A673 (cell line): Measurements from ENCODE around the gene POLN. TPM values are rescaled to one million over a fixed set of nuclear protein-coding genes. Genes with fewer than 3 reads are reported as not detected.

Experiments
- BruUV-seq: library from RNA; stranded (reverse); fragments of 400-500 nt; replicated peaks from 2 replicates; lab custom pipeline; 2021; lab: Mats Ljungman, UMichigan
- CTCF ChIA-PET: fragments of 300-600 bp; sonication (Branson Sonifier 250); formaldehyde crosslinking; loops from one replicate; lab custom pipeline; 2022; ENCODE audit warnings: antibody characterized with exemption; lab: Charles Lee
- POLR2A ChIA-PET: fragments of 300-600 bp; sonication (Branson Sonifier 250); formaldehyde crosslinking; loops from one replicate; lab custom pipeline; 2022; ENCODE audit warnings: antibody characterized with exemption; ENCODE audit not compliant: low non-redundant PET; lab: Charles Lee
- DNase-seq: peaks from one replicate; pipeline ENCODE4 v3.0.0-alpha.2; 2015; ENCODE audit warnings: low spot score
- H3K27ac ChIP-seq: fragments of 200-600 bp; sonication (generic); 2 replicates; pipeline ENCODE4 v1.5.1; 2016; ENCODE audit warnings: mixed run types, low read depth, mild to moderate bottlenecking, mixed read lengths, antibody characterized with exemption, low read length; ENCODE audit not compliant: poor library complexity, severe bottlenecking
- H3K27me3 ChIP-seq: fragments of 200-600 bp; sonication (generic); replicated peaks from 2 replicates; pipeline ENCODE4 v1.6.1; 2017; ENCODE audit warnings: mixed run types, low read depth, mild to moderate bottlenecking, mixed read lengths, antibody characterized with exemption, low read length; ENCODE audit not compliant: insufficient read depth, poor library complexity
- H3K36me3 ChIP-seq: fragments of 200-600 bp; sonication (generic); 2 replicates; pipeline ENCODE4 v1.6.1; 2016; ENCODE audit warnings: mixed run types, mild to moderate bottlenecking, mixed read lengths, antibody characterized with exemption, low read length; ENCODE audit not compliant: insufficient read depth, poor library complexity, severe bottlenecking
- H3K4me1 ChIP-seq: fragments of 200-600 bp; sonication (generic); 2 replicates; pipeline ENCODE4 v1.6.1; 2017; ENCODE audit warnings: mixed run types, mild to moderate bottlenecking, mixed read lengths, antibody characterized with exemption, low read length; ENCODE audit not compliant: insufficient read depth, poor library complexity, severe bottlenecking
- H3K4me3 ChIP-seq: fragments of 200-600 bp; sonication (generic); 2 replicates; pipeline ENCODE4 v1.5.1; 2016; ENCODE audit warnings: low read depth, mixed run types, mild to moderate bottlenecking, mixed read lengths, low read length; ENCODE audit not compliant: poor library complexity, severe bottlenecking
- H3K9me3 ChIP-seq: fragments of 200-600 bp; sonication (generic); 2 replicates; pipeline ENCODE4 v1.6.1; 2016; ENCODE audit warnings: mixed run types, low read depth, mild to moderate bottlenecking, mixed read lengths, antibody characterized with exemption, low read length; ENCODE audit not compliant: poor library complexity, severe bottlenecking
- CTCF ChIP-seq: fragments of 300-800, 200-600 bp; sonication (generic); conservative IDR thresholded peaks from 2 replicates; pipeline ENCODE4 v1.5.1; 2017; ENCODE audit warnings: low read depth, mild to moderate bottlenecking, antibody characterized with exemption, low read length, moderate library complexity, mixed read lengths
- EZH2 ChIP-seq: fragments of 200-600 bp; sonication (generic); IDR thresholded peaks from 2 replicates; pipeline ENCODE4 v1.6.1; 2017; ENCODE audit warnings: borderline replicate concordance, low read depth, mild to moderate bottlenecking, mixed read lengths, antibody characterized with exemption, low read length; ENCODE audit not compliant: poor library complexity, severe bottlenecking
- intact Hi-C: fragments of 100-400 bp; cut with micrococcal nuclease; formaldehyde crosslinking; loops from one replicate; pipeline ENCODE4 v1.10.0; 2022; ENCODE audit not compliant: unreplicated experiment
- total RNA-seq: library from RNA; stranded (reverse); gene quantifications from 2 replicates; pipeline ENCODE4 v1.2.3, GENCODE V29; 2021

Gene POLN
- total RNA-seq, 1 experiment from 2014 or later, result 4.0 TPM

- no TSS peak for BruUV-seq
- ChIA-PET CTCF (no interaction called here), POLR2A (no interaction called here)
- Histone ChIP-seq H3K36me3 (no peaks in the 10 kb centered on the region), H3K4me3 (no peak overlapping the region), H3K27me3 (no peaks in the 10 kb centered on the region), H3K4me1 (no peaks in the 10 kb centered on the region), H3K9me3 (peaks cover 6% of the 10 kb centered on the region), H3K27ac (no peak overlapping the region)
- intact Hi-C loops, result no loop called here
- DNase-seq, result no peak
- TF ChIP-seq CTCF, result no peak
- no peak for TF ChIP-seq EZH2
These were observed 62.2 kb downstream of the POLN start for GRCh38 chr4:2179717-2180116.

- Histone ChIP-seq H3K27ac (no peak overlapping the region), H3K36me3 (no peaks in the 10 kb centered on the region), H3K4me1 (no peaks in the 10 kb centered on the region), H3K27me3 (no peaks in the 10 kb centered on the region), H3K9me3 (peaks cover 6% of the 10 kb centered on the region), H3K4me3 (no peak overlapping the region)
- ChIA-PET CTCF (no interaction called here), POLR2A (no interaction called here)
- BruUV-seq, result no TSS peak
- intact Hi-C loops, result no loop called here
- DNase-seq, result no peak
- no peak for TF ChIP-seq EZH2
- TF ChIP-seq CTCF, result no peak
These were observed 62.9 kb downstream of the POLN start for GRCh38 chr4:2178986-2179385.

- H3K4me1 ChIP-seq, result no peaks in the 10 kb centered on the region
- H3K4me3 ChIP-seq, result no peak overlapping the region
- POLR2A ChIA-PET, result no interaction called here
- no peaks in the 10 kb centered on the region for H3K36me3 ChIP-seq
- CTCF ChIA-PET, result no interaction called here
- H3K27me3 ChIP-seq, result no peaks in the 10 kb centered on the region
- H3K27ac ChIP-seq, result no peak overlapping the region
- no peak for TF ChIP-seq CTCF
- TF ChIP-seq EZH2, result no peak
- H3K9me3 ChIP-seq, result peaks cover 6% of the 10 kb centered on the region
- intact Hi-C loops, result no loop called here
- BruUV-seq, result no TSS peak
- DNase-seq, result no peak
These were observed 64.4 kb downstream of the POLN start for GRCh38 chr4:2177443-2178093.
